ENCODE measurements around the gene TSR2.

Gene TSR2

DNA sequence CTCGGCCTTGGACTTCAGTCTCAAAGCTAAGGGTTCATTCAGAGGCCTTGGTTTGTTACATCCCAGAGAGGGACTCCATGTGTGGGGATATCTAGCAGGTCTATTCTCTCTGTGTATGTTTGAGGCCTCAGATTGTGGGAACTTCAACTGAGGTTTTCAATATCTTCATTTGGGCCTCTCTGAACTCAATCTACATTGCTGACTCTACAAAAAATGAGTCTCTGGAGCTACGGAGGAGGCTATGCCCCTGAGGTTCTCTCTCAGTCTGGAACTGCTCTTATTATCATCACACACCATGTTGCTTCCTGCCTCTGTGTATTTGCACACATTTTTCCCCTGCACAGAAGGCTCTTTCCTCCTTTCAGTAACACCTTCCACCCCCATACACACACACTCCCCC lies 5.1 kb upstream of the TSR2 start:
- DNase-seq (ENCODE audit: low read depth) = no peak
- no peak overlapping the region for H3K4me3 ChIP-seq (ENCODE audit: low read length)
- TF ChIP-seq, protein P1, sequence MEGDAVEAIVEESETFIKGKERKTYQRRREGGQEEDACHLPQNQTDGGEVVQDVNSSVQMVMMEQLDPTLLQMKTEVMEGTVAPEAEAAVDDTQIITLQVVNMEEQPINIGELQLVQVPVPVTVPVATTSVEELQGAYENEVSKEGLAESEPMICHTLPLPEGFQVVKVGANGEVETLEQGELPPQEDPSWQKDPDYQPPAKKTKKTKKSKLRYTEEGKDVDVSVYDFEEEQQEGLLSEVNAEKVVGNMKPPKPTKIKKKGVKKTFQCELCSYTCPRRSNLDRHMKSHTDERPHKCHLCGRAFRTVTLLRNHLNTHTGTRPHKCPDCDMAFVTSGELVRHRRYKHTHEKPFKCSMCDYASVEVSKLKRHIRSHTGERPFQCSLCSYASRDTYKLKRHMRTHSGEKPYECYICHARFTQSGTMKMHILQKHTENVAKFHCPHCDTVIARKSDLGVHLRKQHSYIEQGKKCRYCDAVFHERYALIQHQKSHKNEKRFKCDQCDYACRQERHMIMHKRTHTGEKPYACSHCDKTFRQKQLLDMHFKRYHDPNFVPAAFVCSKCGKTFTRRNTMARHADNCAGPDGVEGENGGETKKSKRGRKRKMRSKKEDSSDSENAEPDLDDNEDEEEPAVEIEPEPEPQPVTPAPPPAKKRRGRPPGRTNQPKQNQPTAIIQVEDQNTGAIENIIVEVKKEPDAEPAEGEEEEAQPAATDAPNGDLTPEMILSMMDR (IDR thresholded peaks at IDR 0.05; ENCODE audit: insufficient read depth, low read depth, low read length, missing control alignments) = no peak

DNA sequence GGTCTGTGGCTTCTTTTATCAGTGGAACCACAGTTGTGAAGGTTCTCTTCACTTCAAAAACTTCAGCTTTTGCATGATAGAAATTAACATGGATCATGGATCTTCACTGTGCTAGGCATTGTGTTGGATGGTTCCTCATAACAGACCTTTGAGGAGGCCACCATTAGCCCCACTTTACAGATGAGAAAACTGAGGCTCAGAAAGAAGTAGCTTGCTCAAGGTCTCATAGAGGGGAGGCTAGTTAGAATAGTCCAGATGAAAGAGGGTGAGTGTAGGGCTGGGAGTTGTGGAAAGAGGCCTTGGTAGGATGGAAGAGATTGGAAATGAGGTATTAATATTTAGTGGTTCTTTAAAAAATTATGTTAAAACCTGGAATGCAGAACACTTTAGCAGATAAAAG lies 2.6 kb downstream of the TSR2 start:
- H3K4me3 ChIP-seq (ENCODE audit: low read length) = no peak overlapping the region
- no peak for DNase-seq (ENCODE audit: low read depth)
- TF ChIP-seq, protein P1 (IDR thresholded peaks at IDR 0.05; ENCODE audit: insufficient read depth, low read depth, low read length, missing control alignments) = no peak

DNA sequence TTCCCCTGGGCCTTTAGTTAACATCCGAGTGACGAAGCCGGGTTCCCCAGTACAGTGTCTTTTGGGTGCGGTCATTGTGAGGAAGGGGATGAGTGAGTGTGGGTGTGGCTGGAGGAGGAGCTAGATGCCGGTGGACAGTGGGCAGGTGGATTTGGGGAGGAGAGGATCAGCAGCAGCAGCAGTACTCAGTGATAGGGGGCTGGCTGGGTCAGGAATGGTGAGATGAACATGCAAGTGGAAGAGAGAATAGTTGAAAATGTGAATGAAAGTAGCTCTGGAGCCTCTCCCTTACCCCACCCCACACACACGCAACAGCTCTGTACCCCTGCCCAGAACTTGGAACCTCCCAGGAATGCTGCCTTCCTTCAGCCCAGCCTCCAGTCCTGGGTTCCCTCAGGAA lies 4.5 kb downstream of the TSR2 start:
- no peak for DNase-seq (ENCODE audit: low read depth)
- H3K4me3 ChIP-seq (ENCODE audit: low read length) = no peak overlapping the region
- TF ChIP-seq, protein P1 (IDR thresholded peaks at IDR 0.05; ENCODE audit: insufficient read depth, low read depth, low read length, missing control alignments) = no peak

DNA sequence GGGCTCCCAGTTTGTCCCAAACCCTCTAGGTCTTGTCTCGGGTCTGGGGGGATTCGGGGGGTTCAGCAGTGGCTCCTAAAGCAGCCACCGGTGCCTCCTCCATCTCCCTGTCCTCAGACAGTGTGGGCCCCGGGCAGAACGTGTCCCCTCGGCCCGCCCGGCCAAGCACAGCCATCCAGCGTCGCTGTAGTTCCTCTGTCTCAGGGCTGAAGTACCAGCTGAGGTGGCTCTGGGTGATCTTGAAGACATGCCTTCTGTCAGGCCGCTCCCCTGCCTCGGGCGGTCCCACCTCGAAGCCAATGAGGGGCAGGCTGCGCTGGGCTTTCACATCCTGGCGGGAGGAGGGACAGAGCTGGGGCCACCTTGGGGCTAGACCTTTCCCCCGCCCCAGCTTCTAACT lies 5.9 kb downstream of the TSR2 start:
- no peak for DNase-seq (ENCODE audit: low read depth)
- H3K4me3 ChIP-seq (ENCODE audit: low read length) = no peak overlapping the region
- TF ChIP-seq, protein P1 (IDR thresholded peaks at IDR 0.05; ENCODE audit: insufficient read depth, low read depth, low read length, missing control alignments) = no peak

DNA sequence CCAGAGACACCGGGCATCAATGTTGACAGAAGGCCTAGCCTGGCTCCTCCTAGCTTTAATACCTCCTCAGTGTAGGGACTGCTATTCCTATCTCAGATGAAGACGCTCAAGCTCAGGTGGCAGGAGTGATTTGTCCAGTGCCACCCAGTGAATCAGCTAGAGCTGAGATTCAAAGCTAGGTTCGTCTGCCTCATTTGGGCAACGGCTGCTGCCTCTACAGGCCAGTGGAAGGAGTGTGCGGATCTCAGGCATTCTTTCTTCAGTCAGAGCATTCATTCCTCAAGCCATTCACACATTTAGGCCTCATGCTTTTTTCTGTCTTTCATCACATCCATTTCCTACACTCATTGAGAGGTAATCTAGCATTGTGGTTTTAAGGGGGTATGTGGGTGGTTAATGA lies 7.3 kb downstream of the TSR2 start:
- DNase-seq (ENCODE audit: low read depth) = peak; percentile 20
- TF ChIP-seq, protein P1 (IDR thresholded peaks at IDR 0.05; ENCODE audit: insufficient read depth, low read depth, low read length, missing control alignments) = peak; percentile 41
- no peak overlapping the region for H3K4me3 ChIP-seq (ENCODE audit: low read length)

DNA sequence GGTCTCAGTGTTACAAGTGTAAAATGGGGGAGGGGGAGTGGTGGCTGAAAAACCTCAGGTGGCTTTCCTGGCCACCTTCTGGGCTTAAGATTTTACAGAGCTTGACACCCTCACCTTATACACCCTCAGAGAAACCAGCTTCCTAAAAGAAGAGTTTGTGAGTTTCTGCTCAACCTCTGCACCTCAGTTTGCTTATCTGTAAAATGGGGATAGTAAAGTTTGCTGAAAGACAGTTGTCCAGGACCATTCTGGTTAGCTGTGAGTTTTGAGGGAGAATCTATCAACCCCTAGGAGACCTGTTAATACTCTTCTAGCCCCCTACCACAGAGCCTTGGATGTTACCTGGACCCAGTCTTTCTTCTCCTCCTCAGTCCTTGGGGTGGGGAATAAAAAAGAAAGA lies 9.7 kb downstream of the TSR2 start:
- no peak overlapping the region for H3K4me3 ChIP-seq (ENCODE audit: low read length)
- TF ChIP-seq, protein P1 (IDR thresholded peaks at IDR 0.05; ENCODE audit: insufficient read depth, low read depth, low read length, missing control alignments) = no peak
- no peak for DNase-seq (ENCODE audit: low read depth)

DNA sequence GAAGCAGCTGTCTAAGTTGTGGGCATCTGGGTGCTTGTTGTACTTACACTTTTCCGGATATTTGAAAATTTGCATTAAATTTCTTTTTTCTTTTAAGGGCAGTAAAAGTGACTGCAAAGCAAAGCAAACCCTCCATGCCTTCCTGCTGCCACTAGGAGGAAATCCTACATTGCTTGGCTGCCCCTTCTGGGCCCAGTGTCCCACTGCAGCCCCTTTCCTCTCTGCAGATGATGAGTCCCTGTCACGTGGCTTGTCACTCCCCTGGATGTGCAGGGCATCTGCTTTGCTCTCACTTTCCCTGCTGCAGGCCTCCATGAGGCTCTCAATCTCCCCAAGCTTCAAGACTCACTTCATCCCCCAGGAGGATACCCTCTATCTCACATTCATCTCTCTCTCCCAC lies 12.7 kb downstream of the TSR2 start:
- no peak overlapping the region for H3K4me3 ChIP-seq (ENCODE audit: low read length)
- DNase-seq (ENCODE audit: low read depth) = no peak
- TF ChIP-seq, protein P1 (IDR thresholded peaks at IDR 0.05; ENCODE audit: insufficient read depth, low read depth, low read length, missing control alignments) = no peak

All from epithelial cell of esophagus (primary cell).